Smooth muscle cell of the pulmonary artery (primary cell): ENCODE measurements around the gene PHF5A. TPM values are rescaled to one million over a fixed set of nuclear protein-coding genes. Genes with fewer than 3 reads are reported as not detected.

ENCODE experiments used
- total RNA-seq: library from RNA; depleted of rRNA; stranded (reverse); fragments of >200 nt; gene quantifications from 2 replicates; pipeline ENCODE4 v1.2.3, GENCODE V29; 2014

The PHF5A gene, protein sequence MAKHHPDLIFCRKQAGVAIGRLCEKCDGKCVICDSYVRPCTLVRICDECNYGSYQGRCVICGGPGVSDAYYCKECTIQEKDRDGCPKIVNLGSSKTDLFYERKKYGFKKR
- total RNA-seq = 32.9 and 33.9 TPM in 2 replicates

DNA sequence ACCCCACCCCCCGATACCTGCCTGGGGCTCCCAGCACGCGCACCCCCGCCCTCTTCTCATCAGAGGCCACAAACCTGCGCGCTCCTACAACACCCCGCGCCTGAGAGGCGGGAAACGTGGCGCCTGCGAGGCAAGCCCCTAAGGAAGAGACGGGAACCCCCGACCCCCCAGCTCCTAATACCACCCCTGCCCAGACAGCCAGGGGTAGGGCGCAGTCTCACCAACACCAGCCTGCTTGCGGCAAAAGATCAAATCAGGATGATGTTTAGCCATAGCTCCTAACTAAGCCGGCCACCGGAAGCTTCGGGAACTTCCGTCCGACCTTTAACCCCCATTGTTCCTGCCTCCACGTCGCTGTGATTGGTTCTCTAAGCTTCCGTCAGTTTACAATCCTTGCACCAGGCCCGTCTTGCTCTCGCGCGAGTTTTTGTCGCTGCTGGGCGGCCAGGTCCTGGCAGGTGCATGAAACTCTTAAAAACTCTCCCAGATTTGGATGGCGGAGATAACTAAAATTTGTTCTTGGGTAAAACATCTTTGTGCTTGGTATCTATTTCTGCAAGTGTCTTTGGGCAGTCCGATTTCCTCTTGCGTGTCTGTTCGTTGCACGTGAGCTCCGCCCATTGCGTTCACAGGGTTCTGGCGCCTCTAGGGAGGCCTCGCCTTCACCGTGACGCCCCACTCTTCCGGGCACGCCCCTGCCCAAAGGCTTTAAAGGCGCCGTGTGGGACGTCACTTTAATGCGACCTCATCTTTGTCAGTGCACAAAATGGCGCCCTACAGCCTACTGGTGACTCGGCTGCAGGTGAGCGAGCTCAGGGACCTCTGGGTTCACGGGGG, at the start of gene PHF5A, which contains the start of gene ACO2:
Gene PHF5A, minus strand, starts transcription at position 312 of the 837 bp plus-strand sequence. Its CDS starts 39 bp downstream, at position 273.
Gene ACO2, plus strand, starts transcription at position 737 of the 837 bp plus-strand sequence. Its CDS starts 30 bp downstream, at position 767.

DNA sequence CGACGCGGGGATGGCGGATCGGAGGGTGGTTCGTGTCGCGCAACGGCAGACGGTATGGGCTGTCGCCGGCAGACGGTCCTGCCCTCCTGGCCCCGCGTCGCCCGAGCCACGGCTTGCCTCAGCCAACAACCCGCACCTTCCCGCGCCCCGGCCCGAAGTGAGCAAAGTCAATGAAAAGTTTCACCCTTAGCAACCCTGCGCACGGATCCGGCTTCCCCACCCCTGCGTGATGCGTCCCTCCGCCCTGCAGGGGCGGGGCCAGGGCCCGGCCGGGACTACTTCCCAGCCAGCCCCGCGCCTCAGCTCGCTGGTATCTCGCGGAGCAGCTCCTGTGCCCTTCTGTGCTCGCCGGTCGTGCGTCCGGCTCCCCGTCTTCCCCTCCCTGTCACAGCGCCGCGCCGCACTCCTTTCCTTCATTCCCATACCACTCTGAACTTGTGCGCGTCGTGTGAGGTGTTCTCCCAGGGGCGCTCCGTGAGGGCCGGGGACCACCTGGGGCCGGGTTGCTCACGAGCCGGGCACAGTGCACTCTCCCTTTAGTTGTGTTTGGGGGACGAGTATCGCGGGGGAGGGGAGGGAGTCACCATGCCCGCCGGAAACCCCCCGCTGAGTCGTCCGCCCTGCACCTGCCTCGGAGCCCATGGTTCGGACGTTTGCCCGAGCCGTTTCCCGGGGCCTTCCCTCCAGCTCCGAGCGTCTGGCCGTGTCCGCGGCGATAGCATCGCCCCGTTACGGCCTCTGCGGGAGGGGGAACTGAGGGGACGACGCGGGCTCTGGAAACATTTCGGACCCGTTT, 21.7 kb downstream of the PHF5A start, which contains the start of gene TOB2:
Gene TOB2, minus strand, starts transcription at position 163 of the 796 bp plus-strand sequence. CDS start 9,456 bp downstream, outside the sequence.

Other genes with a start within 250 kb of the PHF5A start
- 1.1 and 1.2 TPM in 2 replicates for gene CHADL, start 227.8 kb downstream of the PHF5A start, total RNA-seq
- 37.6 and 61.7 TPM in 2 replicates for gene RANGAP1, start 182.5 kb downstream of the PHF5A start, total RNA-seq
- gene ZC3H7B, start 167.2 kb downstream of the PHF5A start, total RNA-seq = 70.1 and 79.1 TPM in 2 replicates
- 12.8 and 16.5 TPM in 2 replicates for gene TEF, start 86.8 kb downstream of the PHF5A start, total RNA-seq
- 26.8 and 31.1 TPM in 2 replicates for gene TOB2, start 21.9 kb downstream of the PHF5A start, total RNA-seq
- gene ACO2, start 425 bp upstream of the PHF5A start, total RNA-seq = 94.5 and 101 TPM in 2 replicates
- 27.2 and 35.0 TPM in 2 replicates for gene POLR3H, start 75.8 kb upstream of the PHF5A start, total RNA-seq
- 2.9 and 6.3 TPM in 2 replicates for gene CSDC2, start 92.3 kb upstream of the PHF5A start, total RNA-seq
- gene PMM1, start 121.1 kb upstream of the PHF5A start, total RNA-seq = 23.5 and 25.9 TPM in 2 replicates
- 20.8 and 23.9 TPM in 2 replicates for gene DESI1, start 152.4 kb upstream of the PHF5A start, total RNA-seq
- 249 and 253 TPM in 2 replicates for gene XRCC6, start 152.6 kb upstream of the PHF5A start, total RNA-seq
- 66.7 and 76.8 TPM in 2 replicates for gene SNU13, start 220.2 kb upstream of the PHF5A start, total RNA-seq
- gene MEI1, start 230.8 kb upstream of the PHF5A start, total RNA-seq = 0.20 and 0.26 TPM in 2 replicates